D341Med (cell line): ENCODE results near the gene PALD1.
"Not testable (repeated sequence)": the region's sequence is repeated elsewhere in the genome, so short reads cannot be mapped to it uniquely, and the experiment has no call there.

Experiments
- DNase-seq: peaks from one replicate; pipeline ENCODE4 v3.0.0; 2012; ENCODE audit warnings: low spot score

The PALD1 gene

DNA sequence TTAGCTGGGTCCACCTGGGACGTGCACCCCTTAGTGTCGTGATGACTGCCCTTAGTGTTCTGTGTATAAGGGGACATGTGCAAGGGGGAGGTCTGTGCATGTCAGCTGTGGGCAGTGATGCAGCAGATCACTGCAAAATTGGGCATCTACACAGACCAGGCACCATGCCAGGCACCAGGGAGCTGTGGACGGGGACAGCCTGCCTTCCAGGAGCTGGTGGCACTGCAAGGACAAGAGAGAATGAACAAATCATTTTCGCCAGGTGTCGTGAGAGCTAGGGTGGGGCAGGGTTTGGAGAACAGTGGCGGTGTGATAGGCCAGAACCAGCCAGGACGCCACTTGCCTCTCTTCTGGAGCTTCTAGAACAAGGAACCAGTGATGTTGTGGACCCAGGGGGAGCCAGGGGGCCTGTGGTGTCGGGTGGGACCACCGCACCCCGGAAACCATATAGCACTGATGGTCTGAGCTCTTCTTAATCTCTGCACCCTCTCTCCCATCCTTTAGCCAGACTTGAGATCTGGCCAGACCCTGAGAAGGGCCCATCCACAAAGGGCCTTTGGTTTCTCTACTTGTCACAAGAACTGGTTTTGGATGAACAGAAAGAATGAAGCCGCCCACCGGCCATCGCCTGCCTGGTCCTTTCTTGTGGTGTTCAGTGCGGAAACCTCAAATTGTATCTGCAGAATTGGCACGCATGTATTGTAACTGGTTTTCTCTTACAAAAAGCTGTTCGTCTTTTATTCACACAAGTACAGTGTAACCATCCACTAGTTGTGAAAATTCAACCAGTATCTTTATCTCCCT, 93.3 kb downstream of the PALD1 start:
- no peak for DNase-seq

DNA sequence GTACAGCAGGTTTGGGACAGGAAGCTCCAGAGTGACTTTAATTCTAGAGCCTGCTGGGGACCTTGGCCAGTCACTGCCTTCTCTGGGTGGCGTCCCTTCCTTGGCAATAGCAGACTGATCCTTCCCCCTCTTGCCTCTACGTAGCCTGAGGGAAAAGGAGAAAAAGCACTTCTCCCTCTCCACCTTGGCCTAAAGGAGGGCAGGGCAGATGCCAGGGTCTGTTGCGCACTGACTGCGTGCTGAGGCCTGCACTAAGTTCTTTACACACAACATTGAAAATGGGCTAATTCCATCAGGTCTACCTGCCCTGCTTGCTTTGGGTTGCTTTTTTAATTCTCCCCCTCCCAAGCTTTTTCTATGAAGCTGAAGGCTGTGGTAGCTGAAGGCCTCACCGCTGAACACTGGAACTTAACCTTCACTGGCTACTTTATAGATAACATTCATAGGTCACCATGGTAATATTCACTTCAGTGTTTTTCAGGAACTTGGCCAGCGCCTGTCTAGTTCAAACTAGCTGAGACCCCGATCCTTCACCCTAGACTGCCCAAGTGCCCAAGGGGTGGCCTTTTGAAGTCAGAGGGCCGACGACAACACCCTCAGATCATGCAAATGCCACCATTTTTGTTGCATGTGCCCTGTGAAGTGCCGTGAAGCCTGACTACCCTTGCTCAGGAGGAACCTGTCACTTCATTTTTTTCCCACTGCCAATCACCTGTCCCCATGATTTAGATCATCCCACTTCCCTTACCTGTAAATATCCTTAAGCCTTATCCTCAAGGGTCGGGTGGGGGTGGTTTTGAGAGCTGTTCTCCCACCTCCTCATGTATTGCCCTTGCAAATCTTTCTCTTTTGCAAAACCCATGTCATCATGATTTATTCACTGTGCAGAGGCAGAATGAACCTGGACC, 95.3 kb downstream of the PALD1 start:
- DNase-seq: no peak

DNA sequence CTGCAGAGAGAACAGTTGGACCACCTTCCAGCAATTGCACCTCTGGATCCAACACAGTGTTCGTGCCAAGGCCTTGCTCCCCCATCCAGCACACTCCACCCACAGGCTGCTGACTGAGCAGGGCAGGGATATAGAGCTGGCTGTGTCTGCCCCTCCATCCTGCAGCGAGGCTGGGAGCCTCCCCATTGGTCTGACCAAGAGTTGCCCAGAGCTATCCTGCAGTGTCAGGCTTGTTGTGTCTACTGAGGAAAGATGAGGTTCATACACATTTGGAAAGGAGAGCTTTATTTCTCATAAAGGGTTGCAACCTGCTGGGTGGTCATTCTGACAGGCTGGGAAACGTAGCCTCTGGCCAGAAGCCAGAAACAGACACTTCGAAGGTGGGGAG, 96.9 kb downstream of the PALD1 start:
- DNase-seq: no peak

- no peak for DNase-seq
Measured at GRCh38 chr10:70575874-70576802, 97.6 kb downstream of the PALD1 start.

GRCh38 chr10:70576803-70577517, 98.4 kb downstream of the PALD1 start:
- no peak for DNase-seq

DNA sequence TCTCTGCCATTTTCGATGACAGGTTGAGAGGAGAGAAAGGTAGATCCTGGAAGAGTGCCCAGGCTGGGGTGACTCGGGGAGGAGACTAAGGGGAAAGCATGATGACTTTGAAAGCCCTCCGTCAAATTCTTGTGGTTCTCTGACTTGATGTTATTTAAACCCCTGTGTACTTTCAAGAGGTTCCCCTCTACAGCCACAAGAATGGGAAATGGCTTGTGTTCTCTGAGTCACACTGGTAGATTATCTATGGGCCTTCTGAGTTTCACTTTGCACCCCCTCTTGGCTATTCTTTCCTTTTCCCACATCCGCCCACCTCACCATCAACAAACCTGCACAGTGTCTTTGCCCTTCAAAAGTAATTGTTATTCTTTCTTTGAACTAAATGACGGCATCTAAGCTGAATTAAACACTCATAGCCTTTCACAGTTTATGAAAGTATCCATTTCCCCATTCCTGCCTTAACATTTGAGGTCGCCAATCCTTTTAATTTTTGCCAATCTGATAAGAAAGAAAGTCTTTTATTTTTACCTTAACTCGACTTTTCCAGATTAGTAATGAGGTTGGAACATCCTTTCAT, 99.9 kb downstream of the PALD1 start:
- no peak for DNase-seq

- DNase-seq: no peak
Measured at GRCh38 chr10:70579234-70580002, 100.9 kb downstream of the PALD1 start.

- DNase-seq: not testable (repeated sequence)
Measured at GRCh38 chr10:70581176-70581575, 102.6 kb downstream of the PALD1 start.

DNA sequence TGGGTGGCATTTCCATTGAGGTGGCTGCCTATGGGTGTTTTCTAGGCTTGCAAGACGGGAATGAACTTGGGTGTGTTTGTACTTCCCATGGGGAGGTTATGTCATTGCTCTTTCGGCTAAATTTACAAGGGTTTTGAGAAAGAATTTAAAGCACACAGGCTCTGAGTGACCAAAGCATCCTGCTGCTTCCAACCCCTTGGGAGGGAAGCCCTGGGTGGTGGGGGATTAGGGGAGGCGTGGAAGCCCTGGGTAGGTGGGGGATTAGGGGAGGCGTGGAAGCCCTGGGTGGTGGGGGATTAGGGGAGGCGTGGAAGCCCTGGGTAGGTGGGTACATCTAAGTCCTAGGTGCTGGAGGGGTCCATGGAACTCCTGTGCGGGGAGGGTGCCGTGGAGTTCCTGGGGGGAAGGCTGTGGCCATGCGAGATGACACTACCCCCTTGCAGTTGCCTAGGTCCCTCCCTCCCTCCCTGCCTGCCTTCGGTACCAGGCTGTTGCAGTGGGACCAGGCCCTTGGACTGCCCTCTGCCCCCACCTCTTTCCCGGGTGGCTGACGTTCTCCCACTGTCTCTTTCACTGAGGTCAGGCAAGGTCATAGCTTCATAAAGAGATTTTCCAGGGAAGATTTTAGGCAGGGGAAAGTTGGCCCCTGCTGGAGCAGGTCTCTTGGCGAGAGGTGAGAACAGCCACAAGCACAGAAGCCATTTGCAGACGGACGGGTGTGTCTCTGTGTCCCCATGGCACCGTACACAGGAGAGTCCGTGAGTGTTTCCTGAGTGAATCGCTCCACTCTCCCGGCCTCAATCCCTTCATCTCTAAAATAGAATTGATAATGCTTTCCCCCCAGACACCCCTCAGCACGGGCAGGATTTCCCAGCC, 104.5 kb downstream of the PALD1 start:
- DNase-seq: no peak

DNA sequence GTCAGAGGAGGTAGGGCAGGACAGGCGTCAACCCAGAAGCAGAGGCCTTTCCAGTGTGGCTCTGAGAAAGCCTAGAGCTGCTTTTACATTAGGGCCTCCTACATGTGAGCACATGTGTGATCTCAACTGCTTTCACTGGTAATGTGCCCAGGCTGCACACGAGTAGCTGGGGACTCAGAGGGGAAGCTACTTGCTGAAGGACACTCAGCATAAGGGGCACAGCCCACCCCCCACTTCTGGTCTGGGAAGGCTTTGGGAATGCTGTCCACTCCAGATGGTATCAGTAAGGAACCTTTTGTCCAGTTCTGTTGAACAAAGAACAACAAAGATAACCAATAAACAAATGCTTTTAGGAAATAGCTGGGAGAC, 105.1 kb downstream of the PALD1 start:
- DNase-seq: no peak

DNA sequence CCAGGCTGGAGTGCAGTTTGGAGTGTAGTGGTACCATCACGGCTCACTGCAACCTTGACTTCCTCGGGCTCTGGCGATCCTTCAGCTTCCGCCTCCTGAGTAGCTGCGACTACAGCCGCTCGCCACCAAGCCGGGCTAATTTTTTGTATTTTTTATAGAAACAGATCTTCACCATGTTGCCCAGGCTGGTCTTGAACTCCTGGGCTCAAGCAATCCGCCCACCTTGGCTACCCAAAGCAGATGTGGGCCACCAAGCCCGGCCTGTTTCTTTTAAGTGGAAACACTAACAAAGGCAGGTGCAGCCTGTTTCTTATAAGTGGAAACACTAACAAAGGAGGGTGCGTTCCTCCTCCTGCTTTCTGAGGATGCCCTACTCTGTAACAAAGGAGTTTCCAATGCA, 105.8 kb downstream of the PALD1 start:
- no peak for DNase-seq

DNA sequence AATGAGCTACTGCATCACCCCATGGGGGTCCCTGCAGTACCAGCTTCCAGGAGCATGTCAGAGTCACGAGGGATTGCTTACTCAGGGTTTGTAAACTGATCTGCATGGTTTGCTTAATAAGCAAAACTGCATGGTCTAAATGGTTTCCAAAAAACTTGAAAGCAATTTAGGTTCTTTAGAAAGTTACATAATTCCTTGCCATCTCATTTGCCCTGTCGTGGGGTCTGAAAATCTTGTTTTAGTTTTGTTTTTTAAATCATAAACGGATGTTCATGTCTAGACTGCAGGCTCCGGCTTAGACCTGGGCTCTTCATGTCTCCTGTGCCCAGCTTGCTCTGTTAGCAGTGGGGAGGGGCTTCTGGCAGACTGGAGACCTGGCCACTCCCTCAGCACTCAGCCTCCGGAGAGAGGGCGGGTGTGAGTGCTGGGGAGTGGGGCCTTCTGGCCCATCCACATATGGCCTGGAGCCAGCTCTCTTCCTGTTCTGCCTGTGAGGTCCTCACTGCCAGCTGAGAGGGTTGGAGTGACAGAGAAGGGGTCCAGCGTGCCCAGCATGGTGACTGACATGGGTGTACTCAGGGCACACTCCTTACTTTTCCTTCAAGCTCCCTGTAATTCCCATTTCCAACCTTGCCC, 106.5 kb downstream of the PALD1 start:
- no peak for DNase-seq

GRCh38 chr10:70585578-70586169, 107.1 kb downstream of the PALD1 start:
- DNase-seq: no peak

- no peak for DNase-seq
Measured at GRCh38 chr10:70586348-70586930, 107.9 kb downstream of the PALD1 start.

GRCh38 chr10:70587045-70587658, 108.6 kb downstream of the PALD1 start:
- DNase-seq: no peak

- DNase-seq: no peak
Measured at GRCh38 chr10:70588255-70588654, 109.7 kb downstream of the PALD1 start.

GRCh38 chr10:70588859-70589570, 110.4 kb downstream of the PALD1 start:
- DNase-seq: no peak
